ENCODE data around the gene USH2A. TPM values are rescaled to one million over a fixed set of nuclear protein-coding genes. Genes with fewer than 3 reads are reported as not detected.

USH2A gene
- total and polyA plus RNA-seq, 4 donors = 0.09 to 0.39 (median 0.15) TPM

DNA sequence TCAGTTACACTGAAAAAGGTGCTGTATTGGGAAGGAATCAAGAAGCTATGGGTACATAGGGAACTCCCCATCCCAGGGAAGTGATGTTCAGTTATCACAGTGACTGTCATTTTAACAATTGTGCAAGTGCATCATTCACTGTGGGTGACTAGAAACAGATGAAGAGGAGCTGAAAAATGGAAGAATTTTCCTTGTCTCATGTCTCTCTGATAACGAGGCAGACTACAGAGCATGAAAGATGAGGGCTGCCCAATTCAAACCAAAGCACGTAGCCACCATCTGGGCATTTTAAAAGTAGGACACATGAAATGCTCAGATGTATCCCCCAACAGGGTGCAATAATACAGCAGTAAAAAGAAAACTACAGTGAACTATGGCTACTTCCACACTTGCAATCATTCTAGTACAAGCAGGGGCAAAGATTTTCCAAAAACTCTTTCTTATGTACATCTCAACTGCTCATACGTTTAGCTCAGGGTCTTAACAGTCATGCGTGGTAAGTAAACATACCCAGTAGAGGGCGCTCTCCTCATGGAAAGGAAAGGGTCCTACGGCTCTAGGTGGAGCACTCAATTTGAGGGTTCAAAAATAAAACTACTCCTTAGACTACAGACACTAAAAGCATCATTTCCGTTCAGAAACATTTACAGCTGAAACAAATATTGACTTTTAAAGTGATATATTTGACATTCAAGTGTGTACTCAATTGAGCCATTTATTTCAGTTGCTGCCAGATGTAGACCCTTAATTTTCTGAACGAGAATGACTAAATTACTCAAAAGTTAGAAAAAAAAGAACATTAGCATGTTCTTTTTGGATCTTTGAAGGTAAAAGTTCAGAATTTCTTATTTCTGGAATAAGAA, 713.0 kb downstream of the USH2A start:
- DNase-seq (ENCODE audit: low read depth in 4 of 6, low spot score in 6 of 6) = peak in 2 of 6 donors; percentile 7 to 52
- Histone ChIP-seq H3K27ac (ENCODE audit: low read depth, low read length) (no peak overlapping the region), H3K4me1 (ENCODE audit: control insufficient read depth, insufficient read depth, low read length) (no peaks in the 10 kb centered on the region), H3K27me3 (ENCODE audit: control insufficient read depth, insufficient read depth, low read length) (no peaks in the 10 kb centered on the region), H3K9me3 (ENCODE audit: control insufficient read depth, insufficient read depth, low read length) (no peaks in the 10 kb centered on the region), H3K36me3 (ENCODE audit: control insufficient read depth, insufficient read depth, low read length) (no peaks in the 10 kb centered on the region), H3K4me3 (ENCODE audit: low read depth, low read length) (no peak overlapping the region)
- 33% methylated on average over 3 of the region's 8 CpGs for WGBS (ENCODE audit: insufficient coverage)

DNA sequence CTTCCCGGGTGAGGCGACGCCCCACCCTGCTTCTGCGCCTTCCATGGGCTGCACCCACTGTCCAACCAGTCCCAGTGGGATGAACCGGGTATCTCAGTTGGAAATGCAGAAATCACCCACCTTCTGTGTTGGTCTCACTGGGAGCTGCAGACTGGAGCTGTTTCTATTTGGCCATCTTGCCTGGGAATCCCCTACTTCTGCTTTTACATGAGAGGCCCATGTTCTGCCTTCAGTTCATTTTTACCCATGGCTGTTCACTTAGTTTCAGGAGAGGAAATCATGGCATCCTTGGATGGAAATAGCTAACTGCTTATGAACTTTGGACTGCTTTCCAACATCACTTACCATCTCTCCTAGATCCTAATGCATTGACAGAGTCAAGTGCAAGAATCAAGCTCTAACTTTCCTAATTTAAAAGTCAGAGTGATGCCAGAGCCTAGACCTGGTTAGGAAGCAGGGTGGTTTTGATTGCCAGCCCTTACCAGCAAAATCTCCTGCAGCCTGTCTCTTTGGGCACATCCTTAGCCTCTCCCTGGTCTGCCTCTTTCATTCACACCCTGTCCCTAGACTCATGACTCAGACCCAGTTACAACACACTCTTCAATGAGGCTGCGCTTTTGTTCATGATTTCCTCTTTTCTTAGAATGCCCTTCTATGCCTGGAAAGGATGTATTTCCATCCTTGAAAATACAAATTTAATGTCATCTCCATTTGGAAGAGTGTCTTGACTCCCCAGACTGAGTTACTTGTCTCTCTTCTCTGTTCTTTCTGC, 719.0 kb downstream of the USH2A start:
- no peaks in the 10 kb centered on the region for H3K27me3 ChIP-seq (ENCODE audit: control insufficient read depth, insufficient read depth, low read length)
- no peaks in the 10 kb centered on the region for H3K9me3 ChIP-seq (ENCODE audit: control insufficient read depth, insufficient read depth, low read length)
- no peak for DNase-seq (ENCODE audit: low read depth in 4 of 6, low spot score in 6 of 6)
- H3K4me1 ChIP-seq (ENCODE audit: control insufficient read depth, insufficient read depth, low read length) = no peaks in the 10 kb centered on the region
- no peak overlapping the region for H3K27ac ChIP-seq (ENCODE audit: low read depth, low read length)
- H3K36me3 ChIP-seq (ENCODE audit: control insufficient read depth, insufficient read depth, low read length) = no peaks in the 10 kb centered on the region
- WGBS (ENCODE audit: insufficient coverage) = 84% methylated on average over 5 of the region's 6 CpGs
- no peak overlapping the region for H3K4me3 ChIP-seq (ENCODE audit: low read depth, low read length)

DNA sequence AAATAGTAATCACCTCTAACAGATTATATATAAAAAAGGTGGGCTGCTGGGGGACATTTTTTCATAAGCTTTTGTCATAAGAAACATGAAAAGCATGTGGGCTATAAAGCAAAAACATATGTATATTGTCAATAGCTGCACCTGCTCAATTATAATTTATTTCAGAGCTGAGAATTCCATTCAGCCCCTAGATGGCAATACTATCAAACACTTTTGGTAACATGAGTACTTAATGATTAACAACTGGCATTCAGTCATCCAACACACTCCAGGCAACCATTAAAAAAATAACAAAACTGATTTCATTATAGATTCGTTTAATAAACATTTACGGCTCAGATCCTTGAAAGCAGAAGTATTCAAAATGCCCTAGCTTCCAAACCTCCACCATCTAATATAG, 741.0 kb downstream of the USH2A start:
- peak in 4 of 6 donors; percentile 2 to 84 (median 16) for DNase-seq (ENCODE audit: low read depth in 4 of 6, low spot score in 6 of 6)
- no peaks in the 10 kb centered on the region for H3K36me3 ChIP-seq (ENCODE audit: control insufficient read depth, insufficient read depth, low read length)
- no peaks in the 10 kb centered on the region for H3K9me3 ChIP-seq (ENCODE audit: control insufficient read depth, insufficient read depth, low read length)
- H3K4me1 ChIP-seq (ENCODE audit: control insufficient read depth, insufficient read depth, low read length) = no peaks in the 10 kb centered on the region
- H3K27ac ChIP-seq (ENCODE audit: low read depth, low read length) = no peak overlapping the region
- WGBS (ENCODE audit: insufficient coverage) = no CpG with 5 or more reads among the region's 2 CpGs
- no peaks in the 10 kb centered on the region for H3K27me3 ChIP-seq (ENCODE audit: control insufficient read depth, insufficient read depth, low read length)
- no peak overlapping the region for H3K4me3 ChIP-seq (ENCODE audit: low read depth, low read length)

DNA sequence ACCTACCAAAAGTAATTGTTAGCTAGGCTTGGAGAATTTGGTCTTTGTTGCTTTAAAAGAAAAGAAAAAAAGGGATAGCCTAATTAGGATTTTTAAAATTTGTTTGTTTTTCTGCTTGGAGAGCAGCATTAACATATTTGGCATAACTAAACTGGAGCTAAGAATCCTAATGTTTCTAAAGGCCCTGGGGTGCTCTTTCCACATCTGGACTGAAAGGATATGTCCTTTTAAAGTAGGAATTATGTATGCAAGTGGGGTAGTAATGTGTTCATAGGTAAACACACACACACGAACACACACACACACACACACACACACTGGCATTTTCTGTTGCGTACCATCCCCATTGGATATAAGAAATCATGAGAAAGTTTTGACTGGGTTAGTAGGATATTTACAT, 742.2 kb downstream of the USH2A start:
- Histone ChIP-seq H3K36me3 (ENCODE audit: control insufficient read depth, insufficient read depth, low read length) (no peaks in the 10 kb centered on the region), H3K4me3 (ENCODE audit: low read depth, low read length) (no peak overlapping the region), H3K27me3 (ENCODE audit: control insufficient read depth, insufficient read depth, low read length) (no peaks in the 10 kb centered on the region), H3K27ac (ENCODE audit: low read depth, low read length) (no peak overlapping the region), H3K4me1 (ENCODE audit: control insufficient read depth, insufficient read depth, low read length) (no peaks in the 10 kb centered on the region), H3K9me3 (ENCODE audit: control insufficient read depth, insufficient read depth, low read length) (no peaks in the 10 kb centered on the region)
- peak in 1 of 6 donors; percentile 44 for DNase-seq (ENCODE audit: low read depth in 4 of 6, low spot score in 6 of 6)
- no CpG with 5 or more reads among the region's 2 CpGs for WGBS (ENCODE audit: insufficient coverage)

DNA sequence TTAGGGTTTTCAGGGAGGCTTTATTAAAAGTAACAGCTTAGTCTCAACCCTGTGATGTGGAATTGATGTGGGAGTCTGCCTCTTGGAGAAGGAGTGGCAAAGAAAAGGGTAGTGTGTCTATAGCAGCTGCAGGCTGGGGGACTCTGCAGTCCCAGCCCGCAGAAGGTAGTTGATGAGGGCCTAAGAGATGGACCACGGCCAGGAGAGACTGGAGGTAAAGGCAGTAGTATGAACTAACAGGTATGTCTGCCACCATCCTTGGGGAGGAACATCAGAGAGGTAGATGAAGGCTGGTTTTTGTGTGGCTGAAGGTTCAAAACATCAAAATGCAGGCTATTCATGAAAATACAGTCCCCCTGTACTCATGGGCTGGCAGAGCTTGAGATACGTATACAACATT, 744.0 kb downstream of the USH2A start:
- Histone ChIP-seq H3K4me3 (ENCODE audit: low read depth, low read length) (no peak overlapping the region), H3K27ac (ENCODE audit: low read depth, low read length) (no peak overlapping the region), H3K27me3 (ENCODE audit: control insufficient read depth, insufficient read depth, low read length) (no peaks in the 10 kb centered on the region), H3K4me1 (ENCODE audit: control insufficient read depth, insufficient read depth, low read length) (no peaks in the 10 kb centered on the region), H3K36me3 (ENCODE audit: control insufficient read depth, insufficient read depth, low read length) (no peaks in the 10 kb centered on the region), H3K9me3 (ENCODE audit: control insufficient read depth, insufficient read depth, low read length) (no peaks in the 10 kb centered on the region)
- WGBS (ENCODE audit: insufficient coverage) = 93% methylated on average over 2 of the region's 3 CpGs
- no peak for DNase-seq (ENCODE audit: low read depth in 4 of 6, low spot score in 6 of 6)

DNA sequence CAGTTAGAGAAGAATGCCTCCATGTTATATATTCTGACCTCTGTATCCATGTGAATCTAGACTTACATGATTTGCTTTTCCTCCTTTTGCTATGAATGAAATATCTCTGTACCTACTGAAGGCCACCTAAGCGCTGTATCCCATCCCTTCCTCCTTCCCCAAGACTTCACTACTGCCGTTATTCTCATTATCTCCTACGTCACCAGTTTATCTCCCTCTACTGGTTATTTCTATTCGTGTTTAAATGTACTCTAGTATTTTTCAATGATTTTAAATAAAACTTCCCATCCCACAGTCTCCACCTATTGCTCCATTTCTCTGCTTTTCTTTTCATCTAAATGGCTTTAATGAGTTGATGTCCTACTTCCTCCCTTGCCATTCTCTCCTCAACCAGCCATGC, 746.1 kb downstream of the USH2A start:
- Histone ChIP-seq H3K4me1 (ENCODE audit: control insufficient read depth, insufficient read depth, low read length) (no peaks in the 10 kb centered on the region), H3K27me3 (ENCODE audit: control insufficient read depth, insufficient read depth, low read length) (no peaks in the 10 kb centered on the region), H3K4me3 (ENCODE audit: low read depth, low read length) (no peak overlapping the region), H3K36me3 (ENCODE audit: control insufficient read depth, insufficient read depth, low read length) (no peaks in the 10 kb centered on the region), H3K9me3 (ENCODE audit: control insufficient read depth, insufficient read depth, low read length) (no peaks in the 10 kb centered on the region), H3K27ac (ENCODE audit: low read depth, low read length) (no peak overlapping the region)
- WGBS (ENCODE audit: insufficient coverage) = no CpG with 5 or more reads among the region's 4 CpGs
- DNase-seq (ENCODE audit: low read depth in 4 of 6, low spot score in 6 of 6) = no peak

DNA sequence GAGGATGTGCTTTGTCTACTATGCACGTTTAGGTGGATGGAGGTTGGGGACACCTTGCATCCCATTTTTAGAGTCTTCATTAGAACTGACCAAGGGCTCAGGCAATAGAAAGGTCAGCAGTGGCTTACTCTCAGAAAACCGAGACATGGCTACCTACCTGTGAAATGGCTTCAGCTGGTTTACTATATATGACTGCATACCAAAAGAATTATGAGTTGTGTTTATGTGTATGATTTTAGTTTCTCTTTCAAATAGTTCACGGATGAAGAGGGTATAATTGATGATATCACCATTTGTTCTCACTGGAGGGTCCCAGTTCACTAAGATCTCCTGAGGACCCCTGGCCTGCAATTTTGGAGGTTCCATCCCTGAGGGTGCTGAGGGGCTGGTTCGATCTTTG, 749.3 kb downstream of the USH2A start:
- Histone ChIP-seq H3K27me3 (ENCODE audit: control insufficient read depth, insufficient read depth, low read length) (no peaks in the 10 kb centered on the region), H3K4me1 (ENCODE audit: control insufficient read depth, insufficient read depth, low read length) (no peaks in the 10 kb centered on the region), H3K9me3 (ENCODE audit: control insufficient read depth, insufficient read depth, low read length) (no peaks in the 10 kb centered on the region), H3K36me3 (ENCODE audit: control insufficient read depth, insufficient read depth, low read length) (no peaks in the 10 kb centered on the region), H3K4me3 (ENCODE audit: low read depth, low read length) (no peak overlapping the region), H3K27ac (ENCODE audit: low read depth, low read length) (no peak overlapping the region)
- 89% methylated on average over 1 of the region's 4 CpGs for WGBS (ENCODE audit: insufficient coverage)
- DNase-seq (ENCODE audit: low read depth in 4 of 6, low spot score in 6 of 6) = no peak

DNA sequence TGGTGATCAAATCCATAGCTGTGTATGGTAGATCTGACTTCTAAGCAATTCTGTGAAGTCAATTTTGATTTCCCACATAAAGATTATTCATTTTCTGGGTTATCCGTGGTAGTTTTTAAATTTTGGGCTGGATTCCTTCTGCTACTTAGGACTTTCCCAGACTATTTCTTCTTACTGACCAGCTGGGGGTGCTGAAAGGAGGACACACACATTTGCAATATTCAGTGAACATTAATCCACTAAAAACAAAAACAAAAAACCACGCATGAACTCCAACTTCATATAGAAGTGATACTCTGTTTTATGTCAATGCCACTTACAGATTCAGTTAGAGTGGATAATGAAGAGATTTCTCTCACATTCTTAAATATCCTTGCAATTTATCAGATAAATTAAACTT, 750.8 kb downstream of the USH2A start:
- Histone ChIP-seq H3K36me3 (ENCODE audit: control insufficient read depth, insufficient read depth, low read length) (no peaks in the 10 kb centered on the region), H3K27ac (ENCODE audit: low read depth, low read length) (no peak overlapping the region), H3K27me3 (ENCODE audit: control insufficient read depth, insufficient read depth, low read length) (no peaks in the 10 kb centered on the region), H3K9me3 (ENCODE audit: control insufficient read depth, insufficient read depth, low read length) (no peaks in the 10 kb centered on the region), H3K4me3 (ENCODE audit: low read depth, low read length) (no peak overlapping the region), H3K4me1 (ENCODE audit: control insufficient read depth, insufficient read depth, low read length) (no peaks in the 10 kb centered on the region)
- WGBS (ENCODE audit: insufficient coverage) = no CpG with 5 or more reads among the region's 2 CpGs
- DNase-seq (ENCODE audit: low read depth in 4 of 6, low spot score in 6 of 6) = no peak

DNA sequence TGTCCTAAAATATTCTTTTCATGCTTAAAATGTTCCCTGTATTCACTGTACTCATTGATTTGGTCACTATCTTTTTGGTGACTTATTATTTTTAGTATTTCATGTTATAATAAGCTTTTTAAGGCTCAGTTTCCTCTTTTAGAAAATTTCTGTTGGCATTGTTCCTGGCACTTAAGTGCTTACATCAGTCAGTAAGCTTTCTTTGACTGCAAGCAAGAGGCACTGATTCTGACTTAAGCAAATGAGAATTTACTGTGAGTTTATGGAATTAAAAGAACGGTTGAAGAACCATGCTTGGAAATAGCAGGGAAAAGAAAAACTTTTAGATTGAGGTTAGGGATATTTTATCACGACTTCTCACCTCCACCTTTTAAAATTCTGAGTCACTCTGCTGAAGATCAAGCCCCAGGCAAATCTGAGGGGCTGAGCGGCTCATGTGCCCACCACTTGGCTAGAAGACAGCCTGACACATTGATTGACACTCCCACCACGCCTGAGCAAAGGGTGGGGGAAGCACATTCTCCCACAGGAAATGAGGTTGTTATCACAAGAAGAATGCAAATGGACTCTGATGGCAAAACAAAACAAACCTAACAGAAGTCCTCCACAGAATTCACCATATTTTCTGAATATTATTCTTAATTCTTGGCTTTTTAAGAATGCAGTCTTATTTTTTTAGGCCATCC, 753.3 kb downstream of the USH2A start:
- no CpG with 5 or more reads among the region's 4 CpGs for WGBS (ENCODE audit: insufficient coverage)
- Histone ChIP-seq H3K27ac (ENCODE audit: low read depth, low read length) (no peak overlapping the region), H3K27me3 (ENCODE audit: control insufficient read depth, insufficient read depth, low read length) (no peaks in the 10 kb centered on the region)

More for the DNA sequence above, 753.3 kb downstream of the USH2A start:
- no peaks in the 10 kb centered on the region for H3K4me1 ChIP-seq (ENCODE audit: control insufficient read depth, insufficient read depth, low read length)
- no peak for DNase-seq (ENCODE audit: low read depth in 4 of 6, low spot score in 6 of 6)
- H3K4me3 ChIP-seq (ENCODE audit: low read depth, low read length) = no peak overlapping the region
- no peaks in the 10 kb centered on the region for H3K9me3 ChIP-seq (ENCODE audit: control insufficient read depth, insufficient read depth, low read length)
- H3K36me3 ChIP-seq (ENCODE audit: control insufficient read depth, insufficient read depth, low read length) = no peaks in the 10 kb centered on the region
